GF-D8 (cell line): Measurements from ENCODE around the gene DCUN1D3.

Experiments used
- DNase-seq: peaks from one replicate; lab custom pipeline; 2025; lab: John Stamatoyannopoulos, UW

Gene DCUN1D3

DNA sequence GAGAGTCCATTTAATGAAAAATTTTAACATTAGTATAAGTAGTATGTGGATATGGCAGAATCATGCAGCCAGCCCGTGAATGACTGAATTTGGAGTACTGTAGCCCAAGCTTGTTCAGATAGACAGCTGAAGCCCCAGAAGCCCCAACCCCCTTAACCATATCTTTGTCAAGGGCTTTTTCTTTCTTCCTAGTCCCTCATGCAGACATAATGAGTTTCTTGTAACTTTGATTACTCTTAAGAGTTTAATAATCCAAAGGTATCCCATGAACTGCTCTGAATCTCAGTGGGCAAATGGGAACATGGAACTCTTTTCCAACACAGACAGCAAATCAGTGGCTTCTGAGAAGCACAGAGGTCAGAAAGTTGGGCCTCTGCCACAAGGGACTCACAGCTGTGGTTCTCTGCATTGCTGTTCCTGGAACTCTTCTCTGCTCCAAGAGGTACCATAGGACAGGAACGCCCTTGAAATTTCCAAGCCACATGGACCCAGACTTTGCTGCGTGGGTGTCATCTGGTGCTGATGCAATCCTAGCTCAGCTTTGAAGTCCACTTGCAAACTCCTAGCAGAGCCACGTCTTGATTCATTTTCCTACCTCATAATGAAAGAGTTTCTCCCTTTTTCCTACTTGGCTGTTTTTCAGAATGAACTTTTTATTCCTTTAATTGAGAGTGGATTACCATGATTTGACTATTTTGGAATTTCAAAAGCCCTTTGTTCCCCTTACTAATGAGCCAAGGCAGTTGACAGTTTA lies 18.5 kb upstream of the DCUN1D3 start:
- peak; percentile 79 for DNase-seq

DNA sequence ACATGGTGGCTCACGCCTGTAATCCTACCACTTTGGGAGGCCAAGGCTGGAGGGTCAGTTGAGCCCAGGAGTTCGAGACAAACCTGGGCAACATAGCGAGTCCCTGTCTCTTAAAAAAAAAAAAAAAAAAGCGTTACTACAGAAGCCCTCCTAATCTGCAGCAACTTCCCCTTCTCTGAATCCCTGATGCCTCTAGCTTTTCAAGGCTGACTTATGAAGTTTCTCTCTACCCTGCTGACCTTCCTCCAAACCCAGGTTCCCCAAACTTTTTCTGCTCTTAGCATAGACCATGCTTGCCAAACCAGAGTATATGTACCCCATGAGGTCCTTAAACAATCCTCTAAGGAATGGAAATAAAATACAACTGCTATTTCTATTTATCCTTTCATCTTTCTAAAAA lies 16.8 kb upstream of the DCUN1D3 start:
- peak; percentile 63 for DNase-seq

DNA sequence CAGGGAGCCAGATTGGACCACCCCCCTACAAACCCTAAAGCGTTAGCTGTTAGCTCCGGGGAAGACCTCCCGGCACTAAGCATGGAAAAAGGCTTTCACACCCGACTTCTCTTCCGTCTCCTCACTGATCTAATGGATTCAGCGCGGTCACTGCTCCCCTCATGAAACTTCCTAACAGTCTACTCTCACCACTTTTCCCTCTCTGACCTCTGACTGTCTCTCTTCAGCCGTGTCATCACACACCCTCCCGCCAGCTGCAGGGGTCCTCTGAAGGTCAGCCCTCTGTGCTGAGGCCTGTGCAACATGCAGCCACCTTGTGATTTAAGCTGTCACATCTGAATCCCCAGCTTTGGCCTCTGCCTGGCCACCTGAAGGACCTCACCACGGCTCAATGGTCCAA lies 16.1 kb upstream of the DCUN1D3 start:
- no peak for DNase-seq

- no peak for DNase-seq
These were observed 11.2 kb upstream of the DCUN1D3 start for GRCh38 chr16:20911361-20911760.

- DNase-seq, result peak; percentile 99
These were observed 10.7 kb upstream of the DCUN1D3 start for GRCh38 chr16:20910781-20911321.

GRCh38 chr16:20906341-20907255 lies 6.4 kb upstream of the DCUN1D3 start:
- no peak for DNase-seq

DNA sequence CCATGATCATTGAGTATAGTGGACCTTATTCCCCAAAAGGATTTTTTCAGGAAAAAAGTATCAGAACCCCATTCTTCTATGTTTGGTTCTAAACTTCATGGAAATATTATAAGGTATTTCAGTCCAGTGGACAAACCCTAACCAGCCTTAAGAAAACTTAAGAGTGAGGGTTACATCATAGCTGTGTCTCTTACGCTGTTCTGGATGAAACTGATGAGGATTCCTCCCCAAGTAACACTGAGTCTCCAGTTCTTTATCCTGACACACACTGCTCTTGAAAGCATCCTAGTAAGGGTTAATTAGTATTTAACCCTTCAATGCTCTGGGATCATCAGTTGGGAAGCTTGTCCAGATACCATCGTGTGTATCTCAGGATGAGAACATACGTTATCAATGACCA lies 5.4 kb upstream of the DCUN1D3 start:
- DNase-seq, result no peak

DNA sequence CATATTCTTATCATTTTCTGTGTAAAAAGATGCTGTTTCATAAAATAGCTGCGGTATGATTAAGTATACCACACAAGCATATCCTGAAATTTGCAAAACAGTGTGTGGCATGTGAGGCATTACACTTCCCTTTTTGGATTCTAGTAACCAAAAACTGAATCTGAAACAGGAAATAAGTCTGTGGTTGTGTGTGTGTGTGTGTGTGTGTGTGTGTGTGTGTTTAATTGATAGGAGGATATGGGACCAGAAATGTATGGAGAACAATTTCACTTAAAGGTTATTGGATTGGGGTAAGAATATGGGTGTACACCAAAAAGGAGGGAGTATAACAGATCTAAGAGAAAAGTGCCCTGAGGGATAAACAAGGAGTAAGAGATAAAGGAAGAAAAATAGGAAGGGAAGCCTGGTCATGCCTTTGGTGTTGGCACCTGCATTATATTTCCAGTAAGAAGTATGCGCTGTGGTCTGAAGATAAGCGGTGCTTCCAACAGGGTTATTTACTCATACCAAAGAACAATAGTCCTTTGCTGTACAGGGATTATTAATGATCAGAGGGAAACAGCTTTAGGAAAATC lies 4.4 kb upstream of the DCUN1D3 start:
- peak; percentile 96 for DNase-seq

- no peak for DNase-seq
These were observed 3.8 kb upstream of the DCUN1D3 start for GRCh38 chr16:20903899-20904506.

DNA sequence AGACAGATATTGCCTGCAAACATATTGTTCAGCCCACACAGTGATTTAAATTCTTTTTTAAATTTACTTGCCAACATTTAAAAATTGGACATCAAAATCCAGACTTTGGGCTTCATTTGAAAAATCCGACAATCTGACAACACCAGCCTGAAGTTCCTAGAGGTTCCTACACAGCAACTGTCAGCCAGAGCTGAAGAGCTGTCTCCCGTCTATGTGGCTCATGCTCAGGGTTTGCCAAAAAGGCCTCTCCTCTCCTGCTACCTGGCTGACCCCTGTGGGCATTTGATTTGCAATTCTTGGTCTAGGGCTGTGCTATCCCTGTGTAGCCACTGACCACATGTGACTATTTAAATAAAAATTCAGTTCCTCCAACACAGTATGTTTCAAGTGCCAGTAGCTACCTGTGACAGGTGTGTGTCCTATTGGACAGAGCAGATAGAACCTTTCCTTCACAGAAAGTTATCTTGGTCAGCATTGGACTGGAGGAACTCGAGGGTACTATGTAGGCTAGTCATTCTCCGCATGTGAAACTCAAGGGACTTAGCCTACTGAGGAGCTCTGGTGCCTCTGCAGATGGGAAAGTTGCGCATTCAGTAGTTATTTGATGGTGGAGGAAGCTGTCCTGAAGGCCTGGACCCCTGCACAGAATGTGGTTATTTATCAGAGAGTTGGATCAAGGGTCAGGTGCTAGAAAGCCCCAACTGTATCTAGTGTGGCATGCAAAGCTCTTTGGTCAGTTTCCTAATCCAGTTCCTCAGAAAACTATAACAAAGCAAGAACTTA lies 3.1 kb upstream of the DCUN1D3 start:
- DNase-seq, result peak; percentile 99

- DNase-seq, result no peak
These were observed 2.3 kb upstream of the DCUN1D3 start for GRCh38 chr16:20902426-20902825.

DNA sequence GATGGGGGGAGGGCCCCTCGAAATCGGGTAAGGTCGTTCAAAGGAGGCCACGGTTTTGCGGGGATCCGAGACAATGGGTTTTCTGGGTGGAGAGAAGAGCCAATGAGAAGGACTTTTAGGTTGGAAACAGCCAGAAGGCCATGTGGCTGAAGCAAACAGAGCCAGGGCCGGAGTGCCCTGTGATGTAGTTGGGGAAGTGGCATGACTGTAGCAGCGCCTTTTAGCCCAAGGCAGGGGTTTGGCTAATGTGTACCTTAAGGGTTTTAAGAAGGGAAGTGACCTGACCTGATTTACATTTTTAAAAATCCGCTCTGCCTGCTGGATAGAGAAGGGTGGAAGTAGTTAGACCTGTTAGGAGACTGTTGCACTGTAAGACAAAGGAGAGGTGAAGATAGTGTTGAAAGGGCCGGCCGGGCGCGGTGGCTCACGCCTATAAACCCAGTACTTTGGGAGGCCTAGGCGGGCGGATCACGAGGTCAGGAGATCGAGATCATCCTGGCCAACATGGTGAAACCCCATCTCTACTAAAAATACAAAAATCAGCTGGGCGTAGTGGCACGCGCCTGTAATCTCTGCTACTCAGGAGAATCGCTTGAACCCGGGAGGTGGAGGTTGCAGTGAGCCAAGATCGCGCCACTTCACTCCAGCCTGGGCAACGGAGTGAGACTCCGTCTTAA lies 1.4 kb upstream of the DCUN1D3 start:
- peak; percentile 44 for DNase-seq

DNA sequence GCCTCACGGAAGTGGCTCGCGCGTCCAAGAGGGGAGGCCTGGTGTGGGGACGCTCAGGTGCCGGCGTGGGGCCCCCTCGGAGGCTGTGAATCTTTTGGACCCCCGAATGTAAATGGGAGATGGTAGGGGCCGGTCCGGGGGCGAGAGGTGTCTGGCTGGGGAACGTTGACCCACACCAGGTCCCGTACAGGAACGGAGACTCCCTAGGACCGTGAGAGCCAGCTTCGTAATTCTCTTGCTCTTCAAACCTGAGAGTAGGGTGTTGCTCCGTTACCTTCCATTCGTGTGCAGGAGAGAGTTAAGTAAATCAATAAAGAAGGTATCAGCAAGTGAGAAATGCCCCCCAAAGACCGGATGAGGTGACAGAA lies 894 bp upstream of the DCUN1D3 start:
- no peak for DNase-seq

- DNase-seq, result peak; percentile 9
These were observed 470 bp downstream of the DCUN1D3 start for GRCh38 chr16:20899477-20900298.

GRCh38 chr16:20899071-20899470 lies 1.1 kb downstream of the DCUN1D3 start:
- no peak for DNase-seq

DNA sequence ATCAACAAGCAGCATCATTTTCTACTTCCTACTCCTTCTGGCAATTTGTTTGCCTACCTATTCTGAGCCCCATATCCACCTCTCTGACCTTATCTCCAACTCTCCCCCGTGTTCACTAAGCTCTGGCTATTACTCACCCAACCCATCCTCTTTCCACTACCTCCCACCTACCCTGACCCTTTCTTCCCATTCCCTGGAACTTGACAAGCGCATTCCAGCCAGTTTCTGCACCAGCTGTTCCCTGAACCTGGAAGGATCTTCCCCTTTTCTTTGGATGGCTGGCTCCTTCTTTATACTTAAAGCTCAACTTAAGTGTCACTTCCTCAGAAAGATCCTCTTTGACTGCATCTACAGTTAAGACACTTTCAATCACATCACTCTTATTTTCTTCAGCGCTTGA lies 2.2 kb downstream of the DCUN1D3 start:
- DNase-seq, result no peak

DNA sequence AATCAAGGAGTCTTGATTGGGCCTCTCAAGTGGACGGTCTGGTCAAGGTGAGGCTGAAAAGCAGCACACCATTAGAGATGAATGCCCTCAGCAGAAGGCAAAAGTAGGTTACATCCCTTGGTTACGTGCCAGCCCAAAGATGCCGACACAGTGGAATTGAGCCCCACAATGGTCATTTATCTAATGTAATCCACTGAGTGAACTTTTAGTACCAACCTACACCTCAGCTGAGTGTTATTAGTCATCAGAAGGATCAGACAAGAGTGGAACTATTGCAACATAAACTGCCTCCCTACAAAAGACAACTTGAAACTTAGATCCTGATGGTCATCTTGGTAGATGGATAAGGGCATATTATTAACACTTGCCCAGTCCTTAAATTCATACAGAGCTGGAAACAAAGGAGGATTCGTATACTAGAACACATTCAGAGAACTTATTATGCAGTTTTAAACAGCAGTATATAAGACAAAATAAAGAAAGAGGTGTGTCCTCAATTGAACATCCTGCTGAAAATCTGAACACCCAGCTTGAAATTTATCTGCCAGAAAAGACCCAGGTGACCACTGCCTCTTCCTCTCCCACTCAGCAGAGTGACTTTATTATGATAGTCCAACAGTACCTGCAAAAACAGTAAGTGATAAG lies 2.8 kb downstream of the DCUN1D3 start:
- no peak for DNase-seq

DNA sequence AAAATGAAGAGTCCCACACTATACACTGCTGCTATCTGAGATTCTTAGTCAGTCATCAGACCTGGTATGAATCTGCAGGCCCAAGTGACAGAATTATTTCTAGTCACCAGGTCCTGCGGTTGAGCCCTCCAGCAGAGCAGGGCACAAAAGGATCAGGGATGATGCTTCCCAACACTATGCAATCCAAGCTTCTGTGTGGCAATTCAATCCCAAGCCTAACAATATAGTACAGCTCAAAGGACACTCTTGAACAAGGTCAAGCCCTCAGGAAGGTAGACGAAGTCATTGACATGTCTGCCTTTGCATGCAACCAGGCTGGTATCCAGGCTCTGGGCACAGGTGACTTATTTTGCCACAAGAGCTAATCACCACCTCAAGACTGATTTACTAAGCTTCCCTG lies 5.8 kb downstream of the DCUN1D3 start:
- no peak for DNase-seq

DNA sequence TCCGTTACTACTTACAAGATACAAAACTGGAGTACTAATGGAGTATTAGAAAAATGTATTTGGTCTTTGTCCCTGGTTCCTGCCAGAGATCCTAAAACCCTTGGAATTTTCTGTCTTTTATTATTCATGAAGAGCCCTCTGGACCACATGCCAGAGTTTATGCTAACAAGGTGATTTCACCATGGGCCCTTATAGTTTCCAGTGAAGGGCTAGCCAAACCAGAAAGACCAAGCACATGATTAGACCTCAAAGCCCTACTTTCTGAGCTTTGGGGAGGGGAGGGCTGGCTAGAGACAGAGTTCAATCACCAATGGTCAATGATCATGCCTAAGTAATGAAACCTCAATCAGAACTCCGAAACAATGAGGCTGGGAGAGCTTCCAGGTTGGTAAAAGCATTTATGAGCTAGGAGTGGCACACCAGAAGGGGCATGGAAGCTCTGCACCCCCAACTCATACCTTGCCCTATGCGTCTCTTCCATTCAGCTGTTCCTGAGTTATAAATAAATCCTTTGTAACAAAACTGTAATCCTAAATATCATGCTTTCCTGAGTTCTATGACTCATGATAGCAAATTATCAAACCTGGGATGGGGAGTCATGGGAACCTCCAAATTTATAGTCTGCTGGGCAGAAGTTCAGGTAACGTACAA lies 10.4 kb downstream of the DCUN1D3 start:
- no peak for DNase-seq
